GM12878 (cell line): ENCODE data around the gene SYNDIG1. TPM values are rescaled to one million over a fixed set of nuclear protein-coding genes. Genes with fewer than 3 reads are reported as not detected.

Source experiments
- ATAC-seq: fragments of 200-7000 bp; cut with Tn5 transposase; 3 replicates; pipeline ENCODE4 v1.9.1; 2020; ENCODE audit warnings: mild to moderate bottlenecking, moderate library complexity
- BruUV-seq: library from RNA; stranded (reverse); fragments of 400-500 nt; replicated peaks from 2 replicates; lab custom pipeline; 2021; lab: Mats Ljungman, UMichigan
- CTCF ChIA-PET: fragments of 300-600 bp; sonication (Branson Sonifier 250); formaldehyde crosslinking; extraction: SDS; loops from one replicate; lab custom pipeline; 2021; ENCODE audit warnings: inconsistent platforms; lab: Yijun Ruan, JAX
- POLR2A ChIA-PET: fragments of 350-600 bp; formaldehyde crosslinking; extraction: SDS; loops from one replicate; lab custom pipeline; 2021; ENCODE audit warnings: inconsistent platforms; lab: Charles Lee
- RAD21 ChIA-PET: fragments of 300-600 bp; sonication (Branson Sonifier 250); formaldehyde crosslinking; loops from one replicate; lab custom pipeline; 2023; ENCODE audit warnings: antibody characterized with exemption; ENCODE audit not compliant: unreplicated experiment; lab: Charles Lee
- SMC1A ChIA-PET: fragments of 300-600 bp; sonication (Branson Sonifier 250); formaldehyde crosslinking; loops from one replicate; lab custom pipeline; 2023; ENCODE audit not compliant: unreplicated experiment, uncharacterized antibody; lab: Charles Lee
- DNase-seq: peaks from one replicate; pipeline ENCODE4 v3.0.0-alpha.2; 2011; ENCODE audit warnings: low read depth, low spot score
- FAIRE-seq: peaks from 3 replicates; lab custom pipeline; 2011; peaks lifted over from hg19 to GRCh38; lab: Jason Lieb, UNC
- H2AFZ ChIP-seq: 2 replicates; pipeline ENCODE4 v1.6.0; 2011; ENCODE audit warnings: low read depth, low read length, control low read depth; ENCODE audit not compliant: control insufficient read depth
- H3K27ac ChIP-seq: 2 replicates; pipeline ENCODE4 v1.5.1; 2011; ENCODE audit warnings: control low read depth; ENCODE audit not compliant: control insufficient read depth, insufficient read depth
- H3K27me3 ChIP-seq, 2 experiments: replicated peaks in 1 of 2; 2 replicates each; pipeline versions ENCODE4 v1.6.0 to v1.6.1; 2011; ENCODE audit warnings: low read length in 1 of 2; ENCODE audit not compliant: control insufficient read depth in 2 of 2, insufficient read depth in 2 of 2
- H3K36me3 ChIP-seq, 2 experiments: 2 replicates each; pipeline ENCODE4 v1.5.1; 2011; ENCODE audit warnings: low read length in 1 of 2; ENCODE audit not compliant: control insufficient read depth in 2 of 2, insufficient read depth in 2 of 2
- H3K4me1 ChIP-seq: 2 replicates; pipeline ENCODE4 v1.6.1; 2011; ENCODE audit warnings: mild to moderate bottlenecking, low read length, moderate library complexity, mixed read lengths; ENCODE audit not compliant: control insufficient read depth, insufficient read depth
- H3K4me2 ChIP-seq: 2 replicates; pipeline ENCODE4 v1.6.0; 2011; ENCODE audit warnings: control low read depth; ENCODE audit not compliant: control insufficient read depth, insufficient read depth
- H3K4me3 ChIP-seq: fragments of 200-600 bp; sonication (generic); 2 replicates; pipeline ENCODE4 v1.5.1; 2016
- H3K79me2 ChIP-seq: 2 replicates; pipeline ENCODE4 v1.6.0; 2011; ENCODE audit warnings: low read length; ENCODE audit not compliant: control insufficient read depth, insufficient read depth
- H3K9ac ChIP-seq: 2 replicates; pipeline ENCODE4 v1.8.0; 2011; ENCODE audit warnings: low read length, control low read depth, mixed read lengths; ENCODE audit not compliant: control insufficient read depth, insufficient read depth
- H3K9me3 ChIP-seq: replicated peaks from 3 replicates; pipeline ENCODE4 v1.5.1; 2011; ENCODE audit warnings: mild to moderate bottlenecking, low read length; ENCODE audit not compliant: control insufficient read depth, insufficient read depth
- H4K20me1 ChIP-seq: 2 replicates; pipeline ENCODE4 v1.6.0; 2011; ENCODE audit not compliant: control insufficient read depth, insufficient read depth
- BACH1 ChIP-seq: fragments of 450-650 bp; IDR thresholded peaks from 2 replicates; pipeline ENCODE4 v1.6.1; 2017; ENCODE audit warnings: mild to moderate bottlenecking, borderline replicate concordance
- JUNB ChIP-seq: IDR thresholded peaks from 2 replicates; pipeline ENCODE4 v1.6.1; 2016; ENCODE audit warnings: antibody characterized with exemption, mild to moderate bottlenecking
- LARP7 ChIP-seq: fragments of 450-650 bp; IDR thresholded peaks from 2 replicates; pipeline ENCODE4 v1.6.1; 2017; ENCODE audit warnings: mild to moderate bottlenecking
- PKNOX1 ChIP-seq: fragments of 450-650 bp; IDR thresholded peaks from 2 replicates; pipeline ENCODE4 v1.6.1; 2016; ENCODE audit warnings: mild to moderate bottlenecking
- RELB ChIP-seq: fragments of 450-650 bp; IDR thresholded peaks from 2 replicates; pipeline ENCODE4 v1.6.1; 2017; ENCODE audit warnings: low read depth, mild to moderate bottlenecking, moderate library complexity
- SUPT20H ChIP-seq: IDR thresholded peaks from 2 replicates; pipeline ENCODE4 v1.6.1; 2011; ENCODE audit warnings: low read depth, mild to moderate bottlenecking, low read length, moderate library complexity, borderline replicate concordance; ENCODE audit not compliant: control insufficient read depth
- TAF1 ChIP-seq: IDR thresholded peaks from 2 replicates; pipeline ENCODE4 v1.6.1; 2011; ENCODE audit warnings: mild to moderate bottlenecking, low read depth, low read length, borderline replicate concordance
- ZBTB11 ChIP-seq: fragments of 450-650 bp; formaldehyde crosslinking; IDR thresholded peaks from 2 replicates; pipeline ENCODE4 v1.5.0; 2022; ENCODE audit warnings: mild to moderate bottlenecking, missing genetic modification characterization
- ZNF24 ChIP-seq: fragments of 450-650 bp; IDR thresholded peaks from 2 replicates; pipeline ENCODE4 v1.6.1; 2017; ENCODE audit warnings: antibody characterized with exemption, mild to moderate bottlenecking
- ZNF592 ChIP-seq: fragments of 450-650 bp; IDR thresholded peaks from 2 replicates; pipeline ENCODE4 v1.6.1; 2017; ENCODE audit warnings: mild to moderate bottlenecking, moderate library complexity
- WGBS: methylation state at CpG from one replicate; pipeline ENCODE4 v1.1.6; 2016; ENCODE audit warnings: low lambda C conversion rate; ENCODE audit not compliant: insufficient replicate concordance, insufficient coverage; ENCODE audit errors: missing lambda C conversion rate; 5-methylcytosine and 5-hydroxymethylcytosine counted together
- in situ Hi-C: fragments of 300-500 bp; cut with MboI; formaldehyde crosslinking; loops from 9 replicates; pipeline ENCODE4 v1.14.3; 2018; ENCODE audit warnings: mixed read lengths
- intact Hi-C: fragments of 100-400 bp; cut with micrococcal nuclease; formaldehyde crosslinking; loops from one replicate; pipeline ENCODE4 v1.14.2; 2022; ENCODE audit not compliant: unreplicated experiment
- polyA plus RNA-seq, 11 experiments: library from polyadenylated mRNA; depleted of rRNA in 4 of 11; unstranded in 6 of 11; stranded (reverse) in 5 of 11; fragments of >200 nt; fragmentation: Nextera tagmentation in 4 of 11; fragmentation: Illumina TruSeq in 1 of 11; extraction: Ambion mirVana in 4 of 11; extraction: Trizol in 1 of 11; gene quantifications; 1 replicate in 1 of 11; 2 replicates in 10 of 11; pipeline versions ENCODE4 v1.2.1 to v1.2.3, GENCODE V29; 2011 to 2016; ENCODE audit warnings: inconsistent platforms in 2 of 11, missing spikeins in 2 of 11, low read depth in 1 of 11
- total RNA-seq, 4 experiments: library from RNA; depleted of rRNA in 3 of 4; stranded (reverse); fragments of >200 nt in 3 of 4; fragmentation: Illumina TruSeq in 1 of 4; extraction: Trizol in 1 of 4; gene quantifications; 2 replicates each; pipeline versions ENCODE4 v1.2.1 to v1.2.3, GENCODE V29; 2013 to 2021

The SYNDIG1 gene
- total and polyA plus RNA-seq, 10 of the 15 experiments (the other 5 are each of a cell fraction or from before 2014, with no cell fraction given): not detected

GRCh38 chr20:24694157-24694726, 224.8 kb downstream of the SYNDIG1 start (continued):
- TF ChIP-seq PKNOX1 (no peak), BACH1 (no peak), ZBTB11 (no peak), SUPT20H (no peak), TAF1 (no peak)

GRCh38 chr20:24694727-24695528, 225.5 kb downstream of the SYNDIG1 start:
- POLR2A ChIA-PET: no interaction called here
- H3K4me1 ChIP-seq: no peaks in the 10 kb centered on the region
- H2AFZ ChIP-seq: no peak overlapping the region
- no peak overlapping the region for H3K4me2 ChIP-seq
- H4K20me1 ChIP-seq: no peaks in the 10 kb centered on the region
- no peaks in the 10 kb centered on the region for H3K9me3 ChIP-seq
- no peak for ATAC-seq
- CTCF ChIA-PET: no interaction called here
- no peaks in the 10 kb centered on the region for H3K79me2 ChIP-seq
- RAD21 ChIA-PET: no interaction called here
- SMC1A ChIA-PET: no interaction called here
- no peak overlapping the region for H3K4me3 ChIP-seq
- peaks cover 0 to 2% of the 10 kb centered on the region in 2 experiments; a peak in 3 of 4 replicates for H3K27me3 ChIP-seq
- in situ Hi-C loops (no loop called here), intact Hi-C loops (no loop called here)
- no TSS peak for BruUV-seq
- no peak for FAIRE-seq
- H3K27ac ChIP-seq: no peak overlapping the region
- DNase-seq: no peak
- no peak overlapping the region for H3K9ac ChIP-seq
- no peaks in the 10 kb centered on the region for H3K36me3 ChIP-seq
- WGBS: 48% methylated on average over 14 of the region's 14 CpGs
- TF ChIP-seq RELB (no peak), LARP7 (no peak), ZNF24 (no peak), JUNB (no peak), ZNF592 (no peak)
